HepG2 (cell line): Measurements from ENCODE around the gene NSG2. TPM values are rescaled to one million over a fixed set of nuclear protein-coding genes. Genes with fewer than 3 reads are reported as not detected.

ENCODE experiments used
- ATAC-seq: fragments of 200-7000 bp; cut with Tn5 transposase; 3 replicates; pipeline ENCODE4 v1.9.1; 2020; ENCODE audit warnings: mild to moderate bottlenecking, moderate library complexity
- BruUV-seq: library from RNA; stranded (reverse); fragments of 400-500 nt; replicated peaks from 2 replicates; lab custom pipeline; 2021; lab: Mats Ljungman, UMichigan
- CTCF ChIA-PET: fragments of 300-600 bp; formaldehyde crosslinking; extraction: SDS; loops from one replicate; lab custom pipeline; 2021; ENCODE audit warnings: low total read pairs, inconsistent platforms, low intra/inter-chr PET ratio; lab: Yijun Ruan, JAX
- POLR2A ChIA-PET: fragments of 350-600 bp; sonication (Branson Sonifier 250); formaldehyde crosslinking; loops from one replicate; lab custom pipeline; 2020; ENCODE audit warnings: antibody characterized with exemption, inconsistent platforms; lab: Yijun Ruan, JAX
- DNase-seq: peaks from one replicate; pipeline ENCODE4 v3.0.0-alpha.2; 2015; ENCODE audit warnings: low spot score
- FAIRE-seq: peaks from 3 replicates; lab custom pipeline; 2011; peaks lifted over from hg19 to GRCh38; lab: Jason Lieb, UNC
- H2AFZ ChIP-seq: one replicate; pipeline ENCODE4 v1.6.1; 2011; ENCODE audit warnings: low read length, inconsistent platforms
- H3K27ac ChIP-seq: fragments of 300-600 bp; 3 replicates; pipeline ENCODE4 v1.8.0; 2011; ENCODE audit warnings: mixed run types, mild to moderate bottlenecking, mixed read lengths, low read length, inconsistent platforms; ENCODE audit not compliant: insufficient read depth; ENCODE audit errors: extremely low read length
- H3K27me3 ChIP-seq, 2 experiments: fragments of 200-600 bp in 1 of 2; 2 replicates in 1 of 2; 3 replicates in 1 of 2; pipeline versions ENCODE4 v1.6.0 to v1.8.0; 2011; ENCODE audit warnings: low read length in 2 of 2, mild to moderate bottlenecking in 2 of 2, moderate library complexity in 2 of 2, inconsistent platforms in 1 of 2; ENCODE audit not compliant: insufficient read depth in 2 of 2, control insufficient read depth in 1 of 2
- H3K36me3 ChIP-seq, 2 experiments: fragments of 200-600 bp in 1 of 2; replicated peaks in 1 of 2; 2 replicates in 1 of 2; 3 replicates in 1 of 2; pipeline versions ENCODE4 v1.5.1 to v1.8.0; 2011; ENCODE audit warnings: low read length in 2 of 2, inconsistent platforms in 1 of 2; ENCODE audit not compliant: insufficient read depth in 2 of 2, control insufficient read depth in 1 of 2
- H3K4me1 ChIP-seq: 2 replicates; pipeline ENCODE4 v1.5.1; 2012; ENCODE audit warnings: low read length, inconsistent platforms; ENCODE audit not compliant: insufficient read depth
- H3K4me2 ChIP-seq: 2 replicates; pipeline ENCODE4 v1.6.0; 2011; ENCODE audit warnings: low read depth, low read length, inconsistent platforms
- H3K4me3 ChIP-seq, 3 experiments: fragments of 200-600 bp in 1 of 3; sonication (generic), shearing (Covaris generic) in 1 of 3; replicated peaks in 1 of 3; 2 replicates each; pipeline ENCODE4 v1.5.1; 2011 to 2016; ENCODE audit warnings: low read length in 3 of 3, inconsistent platforms in 2 of 3, low read depth in 2 of 3, mild to moderate bottlenecking in 2 of 3, control low read depth in 1 of 3, mixed read lengths in 1 of 3; ENCODE audit not compliant: insufficient read depth in 1 of 3
- H3K79me2 ChIP-seq: one replicate; pipeline ENCODE4 v1.6.1; 2011; ENCODE audit warnings: low read length, inconsistent platforms; ENCODE audit not compliant: insufficient read depth
- H3K9ac ChIP-seq: 2 replicates; pipeline ENCODE4 v1.6.0; 2011; ENCODE audit warnings: mild to moderate bottlenecking, low read depth, low read length, inconsistent platforms; ENCODE audit not compliant: insufficient read depth
- H3K9me3 ChIP-seq: 2 replicates; pipeline ENCODE4 v1.5.1; 2012; ENCODE audit warnings: mild to moderate bottlenecking, low read length
- H4K20me1 ChIP-seq: 2 replicates; pipeline ENCODE4 v1.6.0; 2011; ENCODE audit warnings: inconsistent platforms, mild to moderate bottlenecking, low read length, moderate library complexity; ENCODE audit not compliant: insufficient read depth
- AGO2 ChIP-seq: fragments of 200-400 bp; formaldehyde crosslinking; optimal IDR thresholded peaks from 2 replicates; pipeline ENCODE3; 2017; ENCODE audit warnings: mild to moderate bottlenecking, low read depth, low read length, moderate library complexity
- ATAD3A ChIP-seq: sonication (generic); formaldehyde crosslinking; IDR thresholded peaks from 2 replicates; pipeline ENCODE4 v1.4.0; 2020; ENCODE audit warnings: missing genetic modification reagents
- DMAP1 ChIP-seq: IDR thresholded peaks from 2 replicates; pipeline ENCODE4 v1.6.1; 2016
- HES4 ChIP-seq: sonication (generic); formaldehyde crosslinking; IDR thresholded peaks from 2 replicates; pipeline ENCODE4 v1.9.0; 2021; ENCODE audit warnings: mild to moderate bottlenecking, missing genetic modification reagents, borderline replicate concordance
- KDM6A ChIP-seq: IDR thresholded peaks from 2 replicates; pipeline ENCODE4 v1.6.1; 2016; ENCODE audit warnings: low read depth
- KLF12 ChIP-seq: sonication (generic); formaldehyde crosslinking; IDR thresholded peaks from 2 replicates; pipeline ENCODE4 v1.4.0; 2020; ENCODE audit warnings: missing genetic modification reagents, borderline replicate concordance
- MAFG ChIP-seq: sonication (generic); formaldehyde crosslinking; IDR thresholded peaks from 2 replicates; pipeline ENCODE4 v1.5.1; 2020; ENCODE audit warnings: mild to moderate bottlenecking, missing genetic modification reagents
- ZBTB38 ChIP-seq: sonication (generic); formaldehyde crosslinking; IDR thresholded peaks from 2 replicates; pipeline ENCODE4 v1.5.1; 2020; ENCODE audit warnings: mild to moderate bottlenecking, missing genetic modification reagents
- ZNF232 ChIP-seq: sonication (generic); formaldehyde crosslinking; IDR thresholded peaks from 2 replicates; pipeline ENCODE4 v1.4.0; 2020; ENCODE audit warnings: missing genetic modification reagents, borderline replicate concordance
- ZNF556 ChIP-seq: sonication (generic); formaldehyde crosslinking; IDR thresholded peaks from 2 replicates; pipeline ENCODE4 v1.4.0; 2020; ENCODE audit warnings: mild to moderate bottlenecking, missing genetic modification reagents, borderline replicate concordance
- ZNF747 ChIP-seq: sonication (generic); formaldehyde crosslinking; IDR thresholded peaks from 2 replicates; pipeline ENCODE4 v1.8.1; 2023; ENCODE audit warnings: missing genetic modification reagents, mild to moderate bottlenecking, borderline replicate concordance
- ZNF781 ChIP-seq: sonication (generic); formaldehyde crosslinking; IDR thresholded peaks from 2 replicates; pipeline ENCODE4 v1.5.1; 2020; ENCODE audit warnings: borderline replicate concordance, mild to moderate bottlenecking, missing genetic modification reagents; ENCODE audit errors: not compliant biosample characterization
- WGBS: methylation state at CpG from one replicate; pipeline ENCODE4 v1.1.6; 2017; ENCODE audit warnings: low lambda C conversion rate; 5-methylcytosine and 5-hydroxymethylcytosine counted together
- in situ Hi-C: cut with HindIII; loops from 2 replicates; pipeline ENCODE4 v1.10.0; 2017; ENCODE audit warnings: low pct_unique_long_range_greater_than_20kb; ENCODE audit not compliant: extremely low pct_ligation_motif_present
- intact Hi-C: fragments of 100-400 bp; cut with micrococcal nuclease; formaldehyde crosslinking; loops from one replicate; pipeline ENCODE4 v1.10.0; 2022; ENCODE audit not compliant: unreplicated experiment
- polyA plus RNA-seq, 8 experiments: library from polyadenylated mRNA; depleted of rRNA in 3 of 8; stranded (reverse) in 7 of 8; unstranded in 1 of 8; fragments of >200 nt; fragmentation: Illumina TruSeq in 4 of 8; extraction: Trizol in 4 of 8; gene quantifications; 2 replicates each; pipeline versions ENCODE4 v1.2.1 to v1.2.3, GENCODE V29; 2011 to 2016; ENCODE audit warnings: low read depth in 4 of 8, missing spikeins in 1 of 8, mixed read lengths in 1 of 8; ENCODE audit not compliant: insufficient read depth in 1 of 8
- total RNA-seq, 5 experiments: library from RNA; depleted of rRNA; stranded (reverse); fragments of >200 nt; fragmentation: Illumina TruSeq; extraction: Trizol; gene quantifications; 2 replicates each; pipeline ENCODE4 v1.2.3, GENCODE V29; 2016; ENCODE audit warnings: low read depth in 1 of 5
- TF ChIP-seq, protein P1 (sequence below): IDR thresholded peaks from 2 replicates; pipeline ENCODE4 v1.6.1; 2016; ENCODE audit warnings: low read depth, control low read depth
- TF ChIP-seq, protein P2 (sequence below): sonication (generic); formaldehyde crosslinking; IDR thresholded peaks from 2 replicates; pipeline ENCODE4 v1.8.0; 2022; ENCODE audit warnings: missing genetic modification reagents, mild to moderate bottlenecking, borderline replicate concordance
- TF ChIP-seq, protein P3 (sequence below): sonication (generic); formaldehyde crosslinking; IDR thresholded peaks from 2 replicates; pipeline ENCODE4 v1.8.0; 2022; ENCODE audit warnings: mild to moderate bottlenecking, missing genetic modification reagents, moderate library complexity
- TF ChIP-seq, protein P4 (sequence below): sonication (generic); formaldehyde crosslinking; IDR thresholded peaks from 2 replicates; pipeline ENCODE4 v1.8.1; 2023; ENCODE audit warnings: missing genetic modification reagents, inconsistent platforms, borderline replicate concordance

The NSG2 gene
- total and polyA plus RNA-seq, 2 of the 13 experiments (the other 11 are each of a cell fraction or from before 2014, with no cell fraction given) = 0.21 TPM; not detected in 1

DNA sequence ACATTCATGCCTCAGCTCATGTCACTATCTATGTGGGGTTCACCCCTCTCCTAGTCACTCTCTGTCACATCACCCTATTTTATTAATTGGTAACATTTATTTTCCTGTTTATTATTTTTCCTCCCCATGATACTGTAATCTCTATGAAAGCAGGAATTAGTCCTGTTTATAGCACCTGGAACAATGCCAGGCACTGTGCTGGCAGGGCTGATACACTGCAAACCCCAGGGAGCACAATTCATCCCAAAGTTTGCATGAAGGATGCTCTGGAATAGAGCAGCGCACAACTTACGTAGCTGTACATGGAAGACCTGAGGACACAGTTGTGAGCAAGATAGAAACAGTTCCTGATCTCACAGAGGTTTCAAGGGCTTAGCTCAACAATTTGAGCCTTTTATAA, 103.2 kb downstream of the NSG2 start:
- H3K27me3 ChIP-seq = no peaks in the 10 kb centered on the region; a peak in 2 of 5 replicates
- no peaks in the 10 kb centered on the region for H3K4me1 ChIP-seq
- no peak for ATAC-seq
- H3K79me2 ChIP-seq = no peaks in the 10 kb centered on the region
- H3K4me2 ChIP-seq = no peak overlapping the region
- intact Hi-C loops = loop anchor here (1.0 kb wide), 1 partner anchor 35 kb away; no protein-coding TSS in a partner anchor
- no peak overlapping the region for H3K27ac ChIP-seq
- ChIA-PET POLR2A (no interaction called here), CTCF (no interaction called here)
- no peaks in the 10 kb centered on the region for H3K36me3 ChIP-seq
- no peaks in the 10 kb centered on the region for H4K20me1 ChIP-seq
- no peak overlapping the region for H3K9ac ChIP-seq
- H3K9me3 ChIP-seq = no peaks in the 10 kb centered on the region
- BruUV-seq = no TSS peak
- FAIRE-seq = no peak
- 34% methylated on average over 2 of the region's 2 CpGs for WGBS
- no peak for TF ChIP-seq ZNF556
- TF ChIP-seq KLF12 = no peak
- TF ChIP-seq ZNF781 (CRISPR knock-in tag) = no peak
- TF ChIP-seq, protein P1, sequence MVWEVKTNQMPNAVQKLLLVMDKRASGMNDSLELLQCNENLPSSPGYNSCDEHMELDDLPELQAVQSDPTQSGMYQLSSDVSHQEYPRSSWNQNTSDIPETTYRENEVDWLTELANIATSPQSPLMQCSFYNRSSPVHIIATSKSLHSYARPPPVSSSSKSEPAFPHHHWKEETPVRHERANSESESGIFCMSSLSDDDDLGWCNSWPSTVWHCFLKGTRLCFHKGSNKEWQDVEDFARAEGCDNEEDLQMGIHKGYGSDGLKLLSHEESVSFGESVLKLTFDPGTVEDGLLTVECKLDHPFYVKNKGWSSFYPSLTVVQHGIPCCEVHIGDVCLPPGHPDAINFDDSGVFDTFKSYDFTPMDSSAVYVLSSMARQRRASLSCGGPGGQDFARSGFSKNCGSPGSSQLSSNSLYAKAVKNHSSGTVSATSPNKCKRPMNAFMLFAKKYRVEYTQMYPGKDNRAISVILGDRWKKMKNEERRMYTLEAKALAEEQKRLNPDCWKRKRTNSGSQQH (CRISPR knock-in tag) = no peak
- TF ChIP-seq MAFG (CRISPR knock-in tag) = no peak
- no peak for TF ChIP-seq ZNF232 (CRISPR knock-in tag)
- no peak for TF ChIP-seq AGO2
- TF ChIP-seq, all 625 proteins: peak for 0
- Histone ChIP-seq H3K4me3 (no peak overlapping the region), H2AFZ (no peak overlapping the region)
- no peak for DNase-seq
- in situ Hi-C loops = no loop called here

DNA sequence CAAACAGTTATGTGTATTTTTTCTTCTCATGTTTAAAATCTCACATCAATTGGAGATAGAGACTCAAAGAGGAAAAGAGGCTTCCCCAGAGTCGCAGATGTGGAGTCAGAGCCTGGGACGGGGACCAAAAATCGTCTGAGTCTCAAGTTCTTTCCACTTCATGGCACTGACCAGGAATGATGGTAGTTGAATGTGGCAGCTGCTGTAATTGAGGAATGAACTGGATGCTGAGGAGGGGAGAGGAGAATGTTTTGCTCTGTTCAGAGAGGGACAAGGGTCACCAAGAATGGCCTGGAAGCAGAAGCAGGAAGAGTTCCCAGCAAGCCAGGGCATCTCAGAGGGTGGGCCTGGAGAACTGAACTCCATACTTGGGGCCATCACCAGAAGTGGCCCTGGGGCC, 103.9 kb downstream of the NSG2 start:
- Histone ChIP-seq H3K9me3 (no peaks in the 10 kb centered on the region), H3K4me1 (no peaks in the 10 kb centered on the region), H2AFZ (no peak overlapping the region), H3K36me3 (no peaks in the 10 kb centered on the region), H4K20me1 (no peaks in the 10 kb centered on the region), H3K9ac (no peak overlapping the region), H3K79me2 (no peaks in the 10 kb centered on the region), H3K27ac (no peak overlapping the region), H3K27me3 (no peaks in the 10 kb centered on the region; a peak in 1 of 5 replicates), H3K4me2 (no peak overlapping the region), H3K4me3 (no peak overlapping the region)
- ATAC-seq = no peak
- in situ Hi-C loops = no loop called here
- DNase-seq = no peak
- ChIA-PET POLR2A (no interaction called here), CTCF (no interaction called here)
- intact Hi-C loops = no loop called here
- FAIRE-seq = no peak
- 27% methylated on average over 3 of the region's 3 CpGs for WGBS
- no TSS peak for BruUV-seq
- TF ChIP-seq, protein P2, sequence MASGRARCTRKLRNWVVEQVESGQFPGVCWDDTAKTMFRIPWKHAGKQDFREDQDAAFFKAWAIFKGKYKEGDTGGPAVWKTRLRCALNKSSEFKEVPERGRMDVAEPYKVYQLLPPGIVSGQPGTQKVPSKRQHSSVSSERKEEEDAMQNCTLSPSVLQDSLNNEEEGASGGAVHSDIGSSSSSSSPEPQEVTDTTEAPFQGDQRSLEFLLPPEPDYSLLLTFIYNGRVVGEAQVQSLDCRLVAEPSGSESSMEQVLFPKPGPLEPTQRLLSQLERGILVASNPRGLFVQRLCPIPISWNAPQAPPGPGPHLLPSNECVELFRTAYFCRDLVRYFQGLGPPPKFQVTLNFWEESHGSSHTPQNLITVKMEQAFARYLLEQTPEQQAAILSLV (CRISPR knock-in tag) = no peak
- TF ChIP-seq, protein P3, sequence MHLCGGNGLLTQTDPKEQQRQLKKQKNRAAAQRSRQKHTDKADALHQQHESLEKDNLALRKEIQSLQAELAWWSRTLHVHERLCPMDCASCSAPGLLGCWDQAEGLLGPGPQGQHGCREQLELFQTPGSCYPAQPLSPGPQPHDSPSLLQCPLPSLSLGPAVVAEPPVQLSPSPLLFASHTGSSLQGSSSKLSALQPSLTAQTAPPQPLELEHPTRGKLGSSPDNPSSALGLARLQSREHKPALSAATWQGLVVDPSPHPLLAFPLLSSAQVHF (CRISPR knock-in tag) = no peak
- TF ChIP-seq KDM6A (CRISPR knock-in tag) (no peak), ZBTB38 (no peak), ATAD3A (no peak), ZNF747 (no peak), DMAP1 (CRISPR knock-in tag) (no peak), HES4 (no peak), ZNF232 (CRISPR knock-in tag) (no peak)
- TF ChIP-seq, protein P4, sequence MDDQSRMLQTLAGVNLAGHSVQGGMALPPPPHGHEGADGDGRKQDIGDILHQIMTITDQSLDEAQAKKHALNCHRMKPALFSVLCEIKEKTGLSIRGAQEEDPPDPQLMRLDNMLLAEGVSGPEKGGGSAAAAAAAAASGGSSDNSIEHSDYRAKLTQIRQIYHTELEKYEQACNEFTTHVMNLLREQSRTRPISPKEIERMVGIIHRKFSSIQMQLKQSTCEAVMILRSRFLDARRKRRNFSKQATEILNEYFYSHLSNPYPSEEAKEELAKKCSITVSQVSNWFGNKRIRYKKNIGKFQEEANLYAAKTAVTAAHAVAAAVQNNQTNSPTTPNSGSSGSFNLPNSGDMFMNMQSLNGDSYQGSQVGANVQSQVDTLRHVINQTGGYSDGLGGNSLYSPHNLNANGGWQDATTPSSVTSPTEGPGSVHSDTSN (CRISPR knock-in tag) = no peak
